UCSD-AML1 (cell line): Measurements from ENCODE around the gene FAM120A.
A peak's percentile ranks its signal among the peaks of the same experiment; 100 is the strongest.

Experiments
- DNase-seq: peaks from one replicate; lab custom pipeline; 2025; ENCODE audit not compliant: unreplicated experiment; lab: John Stamatoyannopoulos, UW

Gene FAM120A

DNA sequence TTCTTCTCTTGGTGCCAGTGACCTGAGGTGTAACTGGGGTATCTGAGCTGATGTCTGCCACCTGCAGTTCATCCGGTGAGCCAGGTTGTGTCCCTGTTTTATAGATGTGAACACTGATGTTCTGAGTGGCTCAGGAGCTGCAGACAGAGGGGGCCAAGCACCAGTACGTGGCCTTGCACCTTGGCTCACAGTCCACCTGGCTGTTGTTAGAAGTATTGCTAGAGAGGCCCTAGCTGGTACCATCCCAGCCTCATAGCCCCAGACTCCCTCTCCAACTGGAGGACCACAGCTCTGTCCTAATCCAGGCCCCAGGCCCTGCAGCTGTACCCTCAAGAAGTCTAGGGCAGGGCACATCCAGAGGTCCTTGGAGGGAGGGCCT, 141.1 kb downstream of the FAM120A start:
- DNase-seq = no peak

DNA sequence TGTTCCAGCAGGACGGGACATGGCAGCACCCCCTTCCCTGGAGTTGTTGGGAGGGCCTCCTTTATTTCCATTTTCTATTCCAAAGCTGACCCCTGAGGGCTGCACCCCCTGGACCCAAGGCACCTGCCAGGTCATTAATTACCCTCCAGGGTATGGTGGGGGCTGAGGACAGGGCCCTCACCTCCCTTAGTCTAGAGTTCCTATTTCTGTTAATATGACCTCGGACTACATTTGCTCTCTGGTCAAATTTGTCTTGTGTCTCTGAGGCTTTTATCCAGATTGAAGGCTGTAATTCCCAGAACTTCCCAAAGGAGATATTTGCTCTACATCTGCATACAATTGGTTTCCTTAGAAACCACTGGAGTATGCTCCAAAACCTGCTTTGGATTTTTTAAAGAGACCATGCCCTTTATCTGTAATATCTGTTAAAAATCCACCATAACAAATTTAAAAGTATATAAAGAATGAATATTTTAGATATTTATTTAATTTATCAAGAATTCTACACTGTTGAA, 141.7 kb downstream of the FAM120A start:
- DNase-seq = no peak

DNA sequence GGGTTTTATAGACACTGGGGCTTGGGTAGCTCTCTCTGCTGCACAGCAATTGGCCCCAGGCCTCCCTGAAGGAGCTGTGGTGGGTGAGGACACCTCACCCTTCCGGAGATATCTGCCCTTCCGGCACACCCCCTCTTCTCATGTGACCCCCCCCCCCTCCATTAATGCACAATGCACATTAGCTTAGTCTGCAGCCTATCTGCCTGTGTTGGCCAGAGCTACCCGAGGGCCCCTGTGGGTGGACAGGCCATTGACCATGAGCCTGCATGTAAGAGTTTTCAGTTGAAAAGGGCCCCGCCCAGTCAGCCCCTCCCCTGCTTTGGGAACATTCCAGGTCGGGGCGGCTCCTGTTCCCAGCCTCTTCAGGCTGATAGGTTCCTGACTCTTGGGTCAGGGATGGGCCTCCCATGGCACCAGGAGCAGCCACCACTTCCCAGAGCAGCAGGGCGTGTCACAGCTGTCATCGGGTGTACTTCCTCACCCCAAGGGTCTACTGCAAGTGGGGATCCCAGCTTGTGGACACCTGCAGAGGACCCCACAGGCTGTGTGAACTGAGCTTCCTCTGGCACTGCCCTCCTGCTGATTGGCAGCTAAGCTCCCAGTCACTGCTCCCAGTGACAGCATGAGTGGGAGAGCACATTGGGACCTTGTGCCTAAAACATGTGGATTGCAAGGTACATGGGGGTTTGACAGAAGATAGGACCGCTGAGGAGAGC, 142.7 kb downstream of the FAM120A start:
- DNase-seq = no peak

DNA sequence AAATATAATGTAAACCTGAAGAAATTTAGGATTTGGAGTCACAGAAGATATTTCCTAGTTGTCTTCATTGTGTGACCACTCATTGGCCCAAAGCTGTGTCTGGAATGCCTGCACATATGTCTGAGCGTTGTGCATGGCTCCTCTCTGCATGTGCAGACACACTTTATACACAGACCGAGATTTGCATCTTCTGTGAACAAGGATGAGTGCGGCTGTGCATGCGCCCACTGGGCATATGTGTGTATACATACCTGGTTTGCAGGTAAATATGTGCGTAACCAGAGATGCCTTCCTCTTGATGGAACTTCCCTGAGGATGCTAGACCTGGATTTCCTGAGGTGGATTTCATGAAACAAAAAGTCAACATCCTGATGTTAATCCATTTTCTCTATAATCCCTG, 144.0 kb downstream of the FAM120A start:
- DNase-seq = no peak

DNA sequence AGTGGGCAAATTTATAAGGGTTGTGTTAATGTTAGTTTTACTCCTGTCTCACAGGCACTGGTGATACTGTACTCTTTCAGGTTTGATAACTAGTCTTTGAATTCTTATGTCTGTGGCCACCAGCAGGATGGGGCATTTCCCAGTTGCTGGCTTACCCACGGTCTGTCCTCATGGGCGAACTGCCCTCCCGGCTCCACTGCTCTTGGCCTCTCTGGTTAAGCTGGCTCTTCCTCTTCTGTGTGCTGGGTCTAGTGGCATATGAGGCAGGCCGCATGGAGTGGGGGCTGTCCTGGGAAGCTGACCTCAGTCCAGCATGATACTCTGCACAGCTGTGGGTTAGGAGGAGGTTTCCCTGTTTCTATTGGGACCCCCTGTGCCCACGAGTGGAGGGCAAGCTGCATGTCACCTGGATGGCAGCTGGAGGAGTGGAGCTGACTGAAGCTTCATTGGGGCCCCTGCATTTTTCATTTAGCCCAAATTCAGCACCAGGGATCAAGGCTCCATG, 144.4 kb downstream of the FAM120A start:
- DNase-seq = no peak

DNA sequence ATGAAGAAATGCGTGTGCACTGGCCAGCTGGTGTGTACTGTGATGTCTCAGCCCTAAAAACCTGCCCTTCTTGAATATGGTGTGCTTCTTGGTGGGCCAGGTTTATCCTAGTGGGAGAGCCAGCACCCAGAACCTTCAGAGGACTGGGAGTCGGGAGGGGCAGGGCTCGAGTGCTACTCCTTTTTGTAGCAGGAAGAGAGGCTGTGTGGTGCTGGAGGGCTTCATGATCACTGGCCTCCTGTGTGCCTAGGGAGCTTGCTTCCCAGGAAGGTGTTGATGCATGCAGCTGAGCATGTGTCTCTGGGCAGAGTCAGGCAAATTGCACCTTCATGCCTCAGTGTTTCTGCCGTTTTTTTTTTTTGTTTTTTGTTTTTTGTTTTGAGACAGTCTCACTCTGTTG, 144.9 kb downstream of the FAM120A start:
- DNase-seq = no peak

DNA sequence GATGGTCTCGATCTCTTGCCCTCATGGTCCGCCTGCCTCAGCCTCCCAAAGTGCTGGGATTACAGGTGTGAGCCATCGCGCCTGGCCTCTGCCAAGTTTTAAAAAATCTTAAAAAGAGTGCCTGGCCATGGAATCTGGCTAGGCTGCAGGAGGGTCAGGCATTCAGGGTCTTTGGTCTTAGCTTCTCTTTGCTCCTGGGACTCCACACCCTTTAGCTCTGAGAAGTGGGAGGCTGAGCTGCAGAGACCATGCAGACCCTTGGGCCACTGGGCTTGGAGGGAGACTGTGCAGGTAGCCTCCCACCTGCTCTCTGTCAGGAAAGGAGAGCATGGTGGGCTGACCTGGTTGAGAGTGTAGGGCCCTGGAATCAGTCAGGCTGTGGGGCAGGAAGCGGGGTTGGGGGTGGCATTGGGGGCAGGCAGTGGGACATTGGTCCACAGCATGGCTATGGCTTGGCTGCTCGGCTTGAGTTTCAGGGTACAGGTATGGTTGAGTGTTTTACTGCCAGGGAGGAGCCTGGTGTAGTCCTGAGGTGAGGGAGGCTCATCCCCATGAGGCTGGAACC, 145.7 kb downstream of the FAM120A start:
- no peak for DNase-seq

DNA sequence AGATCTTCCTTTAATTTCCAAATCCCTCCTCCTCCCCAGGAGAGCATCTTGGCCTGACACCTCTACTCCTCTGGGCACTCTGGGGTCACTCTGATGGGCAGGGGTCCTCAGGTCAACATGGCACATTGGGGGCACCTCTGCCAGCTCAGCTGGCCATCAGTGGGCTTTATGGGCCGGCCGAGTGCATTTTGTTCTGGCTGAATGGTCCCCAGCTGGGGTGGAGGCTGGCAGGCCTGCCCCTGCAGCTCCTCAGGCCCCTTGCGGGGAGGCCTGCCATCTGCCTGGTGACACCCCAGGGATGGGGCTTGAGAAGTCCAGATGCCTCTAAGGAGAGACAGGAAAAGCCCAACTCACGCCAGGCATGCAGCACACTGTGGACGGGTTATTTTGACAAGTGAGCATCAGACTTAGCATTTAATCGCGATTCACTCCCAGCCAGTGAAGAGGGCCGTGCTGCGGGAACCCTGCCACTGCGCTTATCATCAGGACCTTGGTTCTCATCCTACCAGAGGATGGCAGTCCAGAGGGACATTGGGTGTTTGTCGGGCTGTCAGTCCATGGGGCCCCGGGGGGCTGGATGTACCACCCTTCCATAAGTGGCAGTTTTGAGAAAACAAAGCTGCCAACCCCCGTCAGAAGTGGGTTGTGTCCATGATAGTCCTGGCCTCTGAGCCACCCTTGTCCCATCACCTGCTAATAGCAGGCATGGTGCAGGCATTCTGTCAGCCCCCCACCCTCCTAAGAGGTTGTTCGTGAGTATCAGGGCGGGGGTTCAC, 146.6 kb downstream of the FAM120A start:
- no peak for DNase-seq

DNA sequence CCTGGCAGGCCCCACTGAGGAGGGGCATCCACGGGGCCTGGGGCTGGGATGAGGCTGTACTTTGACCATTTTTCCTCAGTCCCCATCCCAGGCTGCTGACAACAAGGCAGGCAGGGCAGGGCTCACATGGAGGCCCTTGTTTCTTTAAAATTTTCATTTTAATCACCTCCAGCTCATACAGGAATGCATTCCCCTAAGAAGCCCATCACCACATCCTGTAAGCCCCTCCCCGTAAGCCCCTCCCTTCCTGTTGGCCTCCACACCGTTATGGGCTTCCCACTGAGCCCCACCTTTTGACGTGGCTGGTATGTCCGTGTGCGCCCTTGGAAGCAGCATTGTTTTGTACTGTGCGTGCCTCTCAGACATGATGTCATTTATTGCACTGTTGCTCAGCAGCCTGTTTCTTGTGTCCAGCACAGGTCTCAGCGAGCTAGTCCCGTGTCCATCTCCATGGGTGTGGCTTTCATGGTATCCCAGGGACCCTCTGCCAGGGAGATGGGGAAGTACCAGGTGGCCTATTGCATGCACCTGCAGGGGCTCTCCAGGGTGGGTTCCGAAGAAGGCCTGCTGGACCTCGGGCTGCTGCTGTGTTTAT, 147.3 kb downstream of the FAM120A start:
- DNase-seq = no peak

DNA sequence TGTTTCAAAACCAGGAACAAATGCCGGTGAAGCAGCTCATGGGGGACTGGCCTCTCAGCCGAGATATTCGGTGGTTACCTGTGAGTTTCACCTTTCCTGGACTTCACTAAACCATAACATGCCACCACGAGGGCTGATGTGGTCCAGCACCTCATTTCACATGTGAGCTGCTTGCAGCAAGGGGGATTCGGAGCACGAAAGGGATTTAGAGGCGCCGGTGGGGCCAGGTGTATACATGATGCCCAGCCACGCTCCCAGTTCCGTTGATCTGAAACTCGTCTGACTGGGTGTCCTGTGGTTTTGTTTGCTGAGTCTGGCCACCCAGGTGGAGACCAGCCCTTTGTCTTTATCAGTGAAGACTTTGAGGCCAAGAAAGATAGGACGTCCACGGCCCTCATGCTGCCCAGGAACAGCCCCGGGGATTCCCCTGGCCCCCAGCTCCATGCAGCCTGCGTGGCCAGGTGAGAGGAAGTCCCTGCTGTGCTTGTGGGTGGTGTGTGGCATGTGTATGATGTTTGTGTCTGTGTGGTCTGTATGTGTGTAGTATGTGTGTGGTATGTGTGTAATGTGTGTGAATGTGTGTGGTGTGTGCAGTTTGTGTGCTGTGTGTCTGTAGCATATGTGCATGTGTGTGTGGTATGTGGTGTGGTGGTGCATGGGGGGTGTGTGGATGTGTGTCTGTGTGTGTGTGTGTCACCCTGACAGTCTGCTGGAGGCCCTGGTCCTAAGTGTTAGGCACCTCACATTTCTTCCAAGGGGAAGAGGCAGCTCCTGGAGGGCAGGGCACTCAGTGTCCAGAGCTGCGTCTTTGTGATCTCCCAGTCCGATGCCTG, 148.3 kb downstream of the FAM120A start:
- no peak for DNase-seq

DNA sequence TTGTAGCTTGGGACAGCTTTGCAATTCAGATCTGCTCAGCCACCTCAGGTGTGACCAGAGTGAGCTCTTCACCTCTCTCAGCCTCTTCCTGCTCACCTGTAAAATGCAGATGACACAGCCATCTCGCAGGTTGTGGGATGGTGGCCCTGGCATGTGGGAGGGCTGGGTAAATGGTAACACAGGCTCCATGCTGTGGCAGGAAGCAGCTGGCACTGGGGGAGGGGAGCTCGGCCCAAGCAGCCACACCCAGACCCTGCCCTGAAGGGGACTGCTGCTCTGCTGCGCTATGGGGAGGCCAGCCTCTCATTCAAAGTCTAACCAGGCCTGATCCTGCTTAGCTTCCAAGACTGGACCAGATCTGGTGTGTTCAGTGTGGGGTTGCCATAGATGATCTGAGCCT, 149.0 kb downstream of the FAM120A start:
- DNase-seq = peak; percentile 30

DNA sequence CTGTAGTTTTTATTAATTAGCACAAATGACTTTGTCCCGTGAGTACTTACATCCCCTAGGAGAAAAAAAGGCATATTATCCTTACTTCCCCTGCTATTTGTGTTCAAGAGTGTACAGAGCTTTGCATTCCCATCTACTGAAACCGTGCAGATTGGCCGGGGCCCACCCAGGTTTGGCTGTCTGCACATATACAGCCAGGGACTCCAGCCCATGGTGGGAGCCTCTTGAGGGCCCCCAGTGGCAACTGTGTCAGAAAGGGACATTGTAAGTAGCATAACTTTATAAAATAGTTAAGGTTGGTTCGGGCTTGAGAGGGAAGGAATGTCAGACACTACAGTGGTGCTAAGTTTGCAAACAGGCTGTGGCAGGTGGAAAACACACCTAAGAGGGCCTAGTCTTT, 149.6 kb downstream of the FAM120A start:
- DNase-seq = no peak

DNA sequence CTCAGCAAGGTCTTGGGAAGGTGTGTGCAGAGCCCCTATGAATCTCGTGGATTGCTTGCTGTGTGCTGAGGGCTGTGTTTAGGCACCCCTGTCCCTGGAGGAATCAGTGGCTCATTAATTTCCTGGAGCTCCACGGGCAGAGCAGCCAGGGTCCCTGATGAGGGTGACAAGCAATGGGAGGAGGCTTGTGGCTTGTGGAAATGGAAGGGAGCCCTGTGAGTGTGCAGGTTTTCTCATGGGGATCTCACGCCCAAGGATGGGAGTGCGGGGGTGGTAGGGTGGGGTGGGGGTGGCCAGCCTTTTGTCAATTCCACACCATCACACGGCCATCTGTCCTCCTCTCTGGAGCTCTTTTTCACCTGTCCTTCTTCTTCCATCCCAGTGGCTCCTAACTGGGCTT, 150.2 kb downstream of the FAM120A start:
- no peak for DNase-seq

DNA sequence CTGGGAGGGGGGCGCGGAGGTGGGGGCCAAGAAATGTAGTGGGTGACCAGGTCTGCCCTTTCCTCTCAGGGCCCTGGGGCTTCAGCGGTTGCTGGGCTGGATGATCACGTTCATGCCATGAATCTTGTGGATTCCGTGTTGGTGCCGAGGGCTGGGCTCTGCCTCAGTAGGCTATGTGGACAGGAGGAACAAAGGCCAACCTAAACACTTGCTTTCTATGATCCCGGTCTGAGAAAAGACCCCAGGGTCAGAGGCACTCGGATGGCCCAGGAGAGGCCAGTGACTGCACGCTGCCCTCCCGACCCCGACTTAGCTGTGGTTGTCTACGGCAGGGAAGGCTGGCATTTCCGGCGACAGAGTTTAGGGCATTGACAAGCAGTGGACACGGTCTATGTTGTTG, 151.5 kb downstream of the FAM120A start:
- no peak for DNase-seq

DNA sequence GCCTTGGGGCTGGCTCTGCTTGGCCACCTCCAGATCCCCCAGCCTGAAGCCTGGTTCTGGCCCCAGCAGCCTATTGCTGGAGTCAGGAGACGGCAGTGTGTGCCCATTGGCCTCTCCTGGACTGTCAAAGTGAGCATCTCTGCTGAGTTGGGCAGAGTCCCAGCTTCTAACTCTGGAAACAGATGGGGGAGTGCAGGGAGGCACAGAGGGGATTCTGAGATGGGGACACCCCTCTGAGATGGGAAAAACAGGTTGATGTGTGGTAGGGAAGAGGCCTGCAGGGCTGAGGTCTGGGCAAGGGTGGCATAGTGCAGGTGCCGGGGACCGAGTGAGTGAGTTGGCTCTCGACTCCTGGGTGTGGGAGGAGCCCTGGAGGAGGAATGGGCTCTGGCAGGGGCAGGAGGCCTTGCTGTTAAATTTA, 152.4 kb downstream of the FAM120A start:
- DNase-seq = no peak

DNA sequence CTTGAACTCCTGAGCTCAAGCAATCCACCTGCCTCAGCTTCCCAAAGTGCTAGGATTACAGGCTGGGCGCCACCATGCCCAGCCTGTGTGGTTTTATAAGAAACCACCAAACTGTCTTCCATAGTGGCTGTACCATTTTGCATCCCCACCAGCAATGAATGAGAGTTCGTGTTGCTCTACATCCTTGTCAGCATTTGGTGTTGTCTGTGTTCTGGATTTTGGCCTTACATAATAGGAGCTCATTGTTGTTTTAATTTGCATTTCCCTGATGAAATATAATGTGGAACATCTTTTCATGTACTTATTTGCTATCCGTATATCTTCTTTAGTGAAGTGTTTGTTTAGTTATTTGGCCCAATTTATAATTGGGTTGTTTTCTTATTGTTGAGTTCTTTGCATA, 154.7 kb downstream of the FAM120A start:
- no peak for DNase-seq

DNA sequence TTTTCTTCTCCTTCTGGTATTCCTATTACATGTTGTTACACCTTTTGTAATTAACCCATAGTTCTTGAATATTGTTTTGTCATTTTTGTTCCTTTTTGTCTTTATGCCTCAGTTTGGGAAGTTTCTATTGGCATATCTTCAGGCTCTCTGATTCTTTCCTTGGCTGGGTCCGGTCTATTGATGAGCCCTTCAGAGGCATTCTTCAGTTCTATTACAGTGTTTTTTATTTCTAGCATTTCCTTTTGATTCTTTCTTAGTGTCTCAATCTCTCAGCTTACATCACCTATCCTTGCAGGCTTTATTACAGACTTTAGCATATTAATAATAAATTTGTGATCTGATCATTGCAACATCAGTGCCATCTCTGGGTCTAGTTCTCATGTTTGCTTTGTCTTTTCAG, 158.7 kb downstream of the FAM120A start:
- DNase-seq = no peak

DNA sequence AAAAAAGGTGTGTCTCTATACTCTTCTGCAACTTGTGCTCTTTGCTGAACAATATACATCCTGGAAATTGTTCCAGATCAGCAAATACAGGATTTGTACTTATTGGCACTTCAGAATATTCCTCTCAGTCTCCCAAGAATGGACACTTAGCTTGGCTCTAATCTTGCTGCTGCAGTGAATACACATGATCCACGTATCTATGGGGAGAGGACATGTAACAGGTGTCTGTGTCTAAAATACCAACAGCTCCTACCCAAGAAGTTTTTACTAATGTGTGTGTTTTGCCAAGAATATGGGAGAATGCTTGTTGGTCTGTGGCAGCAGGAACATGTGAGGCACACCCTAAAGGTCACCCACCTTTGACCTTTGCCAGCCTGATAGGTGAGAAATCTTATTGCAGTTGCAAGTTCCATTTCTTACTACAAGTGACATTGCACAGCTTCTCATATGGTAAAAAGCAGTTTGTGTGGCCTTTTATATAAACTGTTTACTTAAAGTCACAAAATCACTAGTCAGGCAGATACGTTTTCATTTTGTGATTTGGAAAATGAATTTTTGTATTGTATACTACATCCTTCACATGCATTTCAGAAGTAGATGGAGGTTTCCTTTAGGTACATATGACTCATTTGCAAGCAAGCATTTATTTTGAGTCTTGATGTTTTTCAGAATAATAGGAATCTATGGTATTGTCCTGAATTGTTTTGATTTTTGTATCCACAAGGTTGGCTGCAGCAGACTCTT, 160.7 kb downstream of the FAM120A start:
- DNase-seq = no peak

DNA sequence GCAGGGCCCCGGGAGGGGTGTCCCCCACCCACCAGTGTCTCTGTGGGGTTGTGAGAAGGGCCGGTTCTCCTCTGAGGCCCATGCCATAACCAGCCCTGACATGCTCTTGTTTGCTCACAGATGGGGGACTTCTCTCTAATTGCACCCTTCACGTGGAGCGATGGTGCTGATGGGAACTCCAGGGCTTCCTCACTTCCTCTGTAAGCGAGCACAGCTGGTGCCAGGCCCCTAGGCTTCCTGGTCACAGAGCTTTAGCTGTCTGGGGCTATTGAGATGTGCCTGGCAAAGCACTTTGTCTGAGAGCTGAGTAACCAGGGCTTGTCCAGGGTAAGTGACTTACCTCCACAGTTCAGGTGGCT, 161.3 kb downstream of the FAM120A start:
- no peak for DNase-seq

DNA sequence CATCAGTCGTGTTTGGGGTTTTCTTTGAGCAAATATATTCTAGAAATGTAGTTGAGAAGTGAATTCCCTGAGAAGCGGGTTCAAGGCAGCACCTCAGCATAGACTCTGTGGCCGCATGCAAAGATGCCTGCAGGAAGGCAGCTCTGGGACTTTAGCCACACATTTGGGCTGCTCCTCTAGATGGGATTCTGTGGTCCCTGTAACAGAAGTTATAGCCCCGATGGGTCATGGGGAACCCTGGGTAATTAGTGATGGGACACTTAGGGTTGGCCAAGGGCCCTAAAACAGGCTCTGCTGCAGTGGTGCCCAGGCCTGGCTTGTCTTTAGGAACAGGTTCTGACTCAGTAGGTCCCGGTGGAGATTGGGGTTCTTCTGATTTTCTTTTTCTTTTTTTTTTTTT, 161.7 kb downstream of the FAM120A start:
- no peak for DNase-seq
